CD4-positive, alpha-beta T cell treated with Interleukin-17A for 4 hours (primary cell): ENCODE measurements around the gene RNF10.
"Not testable (repeated sequence)": the region's sequence is repeated elsewhere in the genome, so short reads cannot be mapped to it uniquely, and the experiment has no call there.

Experiments
- DNase-seq: peaks from one replicate; pipeline ENCODE4 v3.0.0-alpha.2; 2020; ENCODE audit warnings: mixed read lengths

Gene RNF10

GRCh38 chr12:120617767-120618166 lies 83.6 kb downstream of the RNF10 start:
- not testable (repeated sequence) for DNase-seq

DNA sequence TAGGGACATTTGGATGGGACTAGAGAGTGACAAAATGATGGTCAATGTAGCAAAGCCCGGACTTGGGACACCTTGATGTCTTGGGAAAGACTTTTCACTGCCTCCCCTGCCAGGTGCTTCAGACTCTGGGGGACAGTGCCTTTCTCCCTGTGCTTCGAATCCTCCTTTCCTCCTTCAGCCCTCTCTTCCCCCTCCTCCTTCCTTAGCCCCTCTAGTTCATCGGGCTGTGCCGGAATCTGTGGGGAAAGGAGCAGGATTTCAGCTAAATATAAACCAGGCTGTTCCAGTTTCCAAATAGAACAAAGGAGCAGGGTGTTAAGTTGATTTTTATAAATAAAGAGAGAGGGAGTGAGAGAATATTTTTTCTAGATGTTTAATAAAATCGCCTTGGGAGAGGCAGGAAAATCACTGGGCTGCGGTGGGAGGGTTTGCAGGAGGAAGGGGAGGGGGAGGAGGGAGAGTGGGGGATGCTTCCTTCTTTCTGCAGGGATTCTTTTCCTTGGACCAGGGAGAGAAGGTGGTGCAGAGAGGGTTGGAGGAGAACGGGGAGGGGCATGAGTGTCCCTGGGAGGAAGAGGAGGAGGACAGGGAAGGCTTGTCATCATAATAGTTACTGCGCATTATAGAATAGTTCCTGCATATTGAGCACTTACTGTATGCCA lies 84.9 kb downstream of the RNF10 start:
- DNase-seq: no peak

- no peak for DNase-seq
Measured at GRCh38 chr12:120620624-120621023, 86.5 kb downstream of the RNF10 start.

GRCh38 chr12:120625557-120626419 lies 91.6 kb downstream of the RNF10 start:
- peak; percentile 45 for DNase-seq
